Right atrium auricular region (tissue), 2 donors: ENCODE data around the gene CTSF. TPM values are rescaled to one million over a fixed set of nuclear protein-coding genes. Genes with fewer than 3 reads are reported as not detected.
"Not testable (repeated sequence)": the region's sequence is repeated elsewhere in the genome, so short reads cannot be mapped to it uniquely, and the experiment has no call there.

Experiments
- DNase-seq: peaks from one replicate; pipeline ENCODE4 v3.0.0-alpha.2; 2019; ENCODE audit warnings: low spot score
- H3K27ac ChIP-seq, 2 donors: fragments of 200-600 bp; sonication (generic); 1 replicate in 1 of 2; 2 replicates in 1 of 2; pipeline ENCODE4 v1.5.1; 2016 to 2019
- H3K27me3 ChIP-seq, 2 donors: fragments of 200-600 bp; sonication (generic); one replicate each; pipeline versions ENCODE4 v1.5.1 to v1.6.0; 2017 to 2019
- H3K36me3 ChIP-seq: fragments of 200-600 bp; sonication (generic); one replicate; pipeline ENCODE4 v1.5.1; 2016
- H3K4me1 ChIP-seq, 2 donors: fragments of 200-600 bp; sonication (generic); one replicate each; pipeline versions ENCODE4 v1.5.1 to v1.6.0; 2017 to 2019
- H3K4me3 ChIP-seq, 2 donors: fragments of 200-600 bp; sonication (generic); 1 replicate in 1 of 2; 2 replicates in 1 of 2; pipeline ENCODE4 v1.5.1; 2017 to 2019; ENCODE audit warnings: mild to moderate bottlenecking in 1 of 2, moderate library complexity in 1 of 2
- H3K9me3 ChIP-seq, 2 donors: fragments of 200-600 bp; sonication (generic); one replicate each; pipeline ENCODE4 v1.5.1; 2019
- total RNA-seq, 2 donors: library from RNA; depleted of rRNA; stranded (reverse); fragments of >200 nt; gene quantifications; one replicate each; pipeline ENCODE4 v1.1.0, GENCODE V29; 2016
- TF ChIP-seq, protein P1 (sequence below), 2 donors: fragments of 200-600 bp; sonication (generic); IDR thresholded peaks; one replicate each; pipeline ENCODE4 v1.5.1; 2019; ENCODE audit warnings: antibody characterized with exemption in 2 of 2

CTSF gene
- total RNA-seq, 2 donors from 2014 or later: 79.1 to 124 TPM

GRCh38 chr11:66542362-66542761 is 26.0 kb downstream of the CTSF start:
- Histone ChIP-seq H3K4me3 (no peak overlapping the region), H3K27ac (no peak overlapping the region), H3K27me3 (no peaks in the 10 kb centered on the region), H3K4me1 (peaks cover 0 to 45% of the 10 kb centered on the region in 2 donors), H3K9me3 (no peaks in the 10 kb centered on the region), H3K36me3 (peaks cover 15% of the 10 kb centered on the region)
- no peak for DNase-seq
- TF ChIP-seq, protein P1, sequence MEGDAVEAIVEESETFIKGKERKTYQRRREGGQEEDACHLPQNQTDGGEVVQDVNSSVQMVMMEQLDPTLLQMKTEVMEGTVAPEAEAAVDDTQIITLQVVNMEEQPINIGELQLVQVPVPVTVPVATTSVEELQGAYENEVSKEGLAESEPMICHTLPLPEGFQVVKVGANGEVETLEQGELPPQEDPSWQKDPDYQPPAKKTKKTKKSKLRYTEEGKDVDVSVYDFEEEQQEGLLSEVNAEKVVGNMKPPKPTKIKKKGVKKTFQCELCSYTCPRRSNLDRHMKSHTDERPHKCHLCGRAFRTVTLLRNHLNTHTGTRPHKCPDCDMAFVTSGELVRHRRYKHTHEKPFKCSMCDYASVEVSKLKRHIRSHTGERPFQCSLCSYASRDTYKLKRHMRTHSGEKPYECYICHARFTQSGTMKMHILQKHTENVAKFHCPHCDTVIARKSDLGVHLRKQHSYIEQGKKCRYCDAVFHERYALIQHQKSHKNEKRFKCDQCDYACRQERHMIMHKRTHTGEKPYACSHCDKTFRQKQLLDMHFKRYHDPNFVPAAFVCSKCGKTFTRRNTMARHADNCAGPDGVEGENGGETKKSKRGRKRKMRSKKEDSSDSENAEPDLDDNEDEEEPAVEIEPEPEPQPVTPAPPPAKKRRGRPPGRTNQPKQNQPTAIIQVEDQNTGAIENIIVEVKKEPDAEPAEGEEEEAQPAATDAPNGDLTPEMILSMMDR (IDR thresholded peaks at IDR 0.05): no peak

- DNase-seq: no peak
- Histone ChIP-seq H3K27me3 (no peaks in the 10 kb centered on the region), H3K4me3 (no peak overlapping the region), H3K27ac (no peak overlapping the region), H3K9me3 (no peaks in the 10 kb centered on the region), H3K4me1 (peaks cover 0 to 40% of the 10 kb centered on the region in 2 donors), H3K36me3 (peaks cover 15% of the 10 kb centered on the region)
- TF ChIP-seq, protein P1 (IDR thresholded peaks at IDR 0.05): no peak
Observed at GRCh38 chr11:66541892-66542291, 26.5 kb downstream of the CTSF start.

- not testable (repeated sequence) for DNase-seq, H3K27me3 ChIP-seq
- peaks cover 15% of the 10 kb centered on the region for H3K36me3 ChIP-seq
Observed at GRCh38 chr11:66540598-66540997, 27.8 kb downstream of the CTSF start.

DNA sequence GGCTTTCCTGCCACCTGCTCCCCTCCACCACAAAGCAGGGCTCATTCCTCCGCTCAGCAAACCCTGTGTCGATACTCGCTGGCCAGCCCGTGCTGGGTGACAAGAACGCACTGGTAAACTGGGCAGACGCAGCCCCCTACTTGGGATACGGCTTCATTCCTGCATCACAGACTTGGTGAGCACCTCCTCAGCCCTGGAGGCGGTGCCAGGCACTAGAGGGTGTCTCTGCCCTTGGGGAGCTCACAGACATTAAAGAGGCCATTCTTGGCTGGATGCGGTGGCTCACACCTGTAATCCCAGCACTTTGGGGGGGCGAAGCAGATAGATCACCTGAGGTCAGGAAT is 28.6 kb downstream of the CTSF start:
- H3K27me3 ChIP-seq: no peaks in the 10 kb centered on the region
- peaks cover 15% of the 10 kb centered on the region for H3K36me3 ChIP-seq
- H3K4me1 ChIP-seq: peaks cover 0 to 25% of the 10 kb centered on the region in 2 donors
- no peak for DNase-seq
- H3K9me3 ChIP-seq: no peaks in the 10 kb centered on the region
- H3K27ac ChIP-seq: no peak overlapping the region
- TF ChIP-seq, protein P1 (IDR thresholded peaks at IDR 0.05): no peak
- no peak overlapping the region for H3K4me3 ChIP-seq

More at GRCh38 chr11:66540598-66540997, 27.8 kb downstream of the CTSF start:
- not testable (repeated sequence) for H3K9me3 ChIP-seq, H3K4me3 ChIP-seq, H3K27ac ChIP-seq
- peaks cover 0 to 33% of the 10 kb centered on the region in 2 donors for H3K4me1 ChIP-seq

DNA sequence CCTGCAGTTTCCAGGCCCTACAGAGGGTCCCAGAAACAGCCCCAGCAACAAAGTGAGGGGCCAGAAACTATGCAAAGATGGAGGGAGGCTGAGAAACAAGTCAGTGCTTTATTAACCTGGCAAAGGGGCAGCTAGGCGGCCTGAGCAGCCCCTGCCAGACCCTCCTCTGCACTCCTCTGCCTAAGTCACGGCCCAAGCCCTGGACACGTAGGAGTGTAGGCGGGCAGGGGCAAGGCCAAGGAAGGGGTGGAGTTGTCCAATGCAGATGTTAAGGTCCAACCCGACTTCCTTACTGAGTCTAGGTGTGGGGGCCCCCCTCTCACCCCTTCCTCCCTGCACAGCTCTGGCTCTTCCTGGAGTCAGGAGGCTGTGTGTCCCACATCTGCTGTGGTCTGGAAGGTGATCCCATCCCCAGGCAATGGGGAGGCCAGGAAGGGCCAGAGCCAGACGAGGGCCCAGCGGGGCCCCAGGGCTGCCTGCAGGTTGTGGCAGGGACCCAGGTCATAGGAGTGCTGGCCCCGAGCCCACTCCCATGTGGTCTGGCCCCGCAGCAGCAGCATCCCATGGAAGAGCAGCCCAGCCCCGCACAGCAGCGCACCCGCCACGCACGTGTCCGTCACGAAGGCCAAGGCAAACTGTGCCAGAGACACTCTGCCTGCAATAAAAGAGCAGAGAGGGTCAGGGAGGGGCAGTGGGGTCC is 29.1 kb downstream of the CTSF start:
- Histone ChIP-seq H3K27ac (no peak overlapping the region), H3K4me1 (peaks cover 0 to 20% of the 10 kb centered on the region in 2 donors), H3K4me3 (no peak overlapping the region), H3K27me3 (no peaks in the 10 kb centered on the region), H3K36me3 (peaks cover 15% of the 10 kb centered on the region), H3K9me3 (no peaks in the 10 kb centered on the region)
- no peak for DNase-seq
- TF ChIP-seq, protein P1 (IDR thresholded peaks at IDR 0.05): no peak

DNA sequence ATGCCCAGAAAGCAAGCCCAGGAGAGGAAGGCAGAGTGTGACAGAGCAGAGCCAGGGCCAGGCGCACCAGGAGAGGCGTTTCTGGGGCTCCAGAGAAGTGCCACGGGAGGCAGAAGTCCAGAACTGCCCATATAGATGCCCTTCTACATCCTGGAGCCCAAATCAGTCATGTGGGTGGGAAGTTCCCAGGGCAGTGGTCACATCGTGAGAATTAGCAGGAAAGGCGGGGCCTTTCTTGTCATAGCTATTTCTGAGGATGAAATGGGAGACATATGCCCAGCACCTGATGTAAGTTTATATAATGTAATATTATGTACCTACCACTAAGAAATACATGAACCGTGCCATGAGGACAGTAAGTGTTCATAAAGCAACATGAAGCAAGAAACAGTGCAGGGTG is 35.6 kb downstream of the CTSF start:
- DNase-seq: no peak
- H3K4me1 ChIP-seq: no peaks in the 10 kb centered on the region
- no peak overlapping the region for H3K4me3 ChIP-seq
- no peak overlapping the region for H3K27ac ChIP-seq
- TF ChIP-seq, protein P1 (IDR thresholded peaks at IDR 0.05): no peak
- H3K27me3 ChIP-seq: no peaks in the 10 kb centered on the region
- no peaks in the 10 kb centered on the region for H3K9me3 ChIP-seq
- H3K36me3 ChIP-seq: peaks cover 7% of the 10 kb centered on the region
